Tibial artery (tissue), 4 donors: ENCODE measurements around the gene RARG.

ENCODE experiments used
- DNase-seq, 2 donors: peaks; one replicate each; pipeline ENCODE4 v3.0.0-alpha.2; 2019
- H3K27ac ChIP-seq, 2 donors: fragments of 200-600 bp; sonication (generic) in 1 of 2; 1 replicate in 1 of 2; 2 replicates in 1 of 2; pipeline ENCODE4 v1.5.1; 2018 to 2019; ENCODE audit warnings: mild to moderate bottlenecking in 1 of 2
- H3K27me3 ChIP-seq, 2 donors: fragments of 200-600 bp; sonication (generic) in 1 of 2; one replicate each; pipeline versions ENCODE4 v1.5.1 to v1.6.0; 2016 to 2019
- H3K36me3 ChIP-seq, 3 donors: fragments of 200-600 bp; sonication (generic) in 2 of 3; one replicate each; pipeline ENCODE4 v1.5.1; 2016 to 2019; ENCODE audit warnings: mild to moderate bottlenecking in 2 of 3
- H3K4me1 ChIP-seq, 4 donors: fragments of 200-600 bp; sonication (generic) in 2 of 4; 1 replicate in 3 of 4; 2 replicates in 1 of 4; pipeline ENCODE4 v1.5.1; 2016 to 2019
- H3K4me3 ChIP-seq, 2 donors: fragments of 200-600 bp; sonication (generic) in 1 of 2; 1 replicate in 1 of 2; 2 replicates in 1 of 2; pipeline ENCODE4 v1.5.1; 2018 to 2019; ENCODE audit warnings: mild to moderate bottlenecking in 2 of 2
- H3K9me3 ChIP-seq, 3 donors: fragments of 200-600 bp; sonication (generic) in 1 of 3; one replicate each; pipeline ENCODE4 v1.5.1; 2016 to 2019
- intact Hi-C: fragments of 100-400 bp; cut with DNase I; formaldehyde crosslinking; loops from one replicate; pipeline ENCODE4 v1.15.0; 2023; ENCODE audit warnings: low total_unique reads
- TF ChIP-seq, protein P1 (sequence below), 2 experiments: fragments of 200-600 bp in 1 of 2; fragments of 450-650 bp in 1 of 2; IDR thresholded peaks; one replicate each; pipeline ENCODE4 v1.5.1; 2017 to 2019; ENCODE audit warnings: antibody characterized with exemption in 2 of 2, mild to moderate bottlenecking in 1 of 2, moderate library complexity in 1 of 2

RARG gene

GRCh38 chr12:53174881-53175491, 57.0 kb downstream of the RARG start:
- H3K27ac ChIP-seq = no peak overlapping the region
- H3K27me3 ChIP-seq = no peaks in the 10 kb centered on the region
- H3K4me3 ChIP-seq = no peak overlapping the region
- peaks cover 0 to 26% (median 6%) of the 10 kb centered on the region in 4 donors for H3K4me1 ChIP-seq
- intact Hi-C loops = no loop called here
- TF ChIP-seq, protein P1, sequence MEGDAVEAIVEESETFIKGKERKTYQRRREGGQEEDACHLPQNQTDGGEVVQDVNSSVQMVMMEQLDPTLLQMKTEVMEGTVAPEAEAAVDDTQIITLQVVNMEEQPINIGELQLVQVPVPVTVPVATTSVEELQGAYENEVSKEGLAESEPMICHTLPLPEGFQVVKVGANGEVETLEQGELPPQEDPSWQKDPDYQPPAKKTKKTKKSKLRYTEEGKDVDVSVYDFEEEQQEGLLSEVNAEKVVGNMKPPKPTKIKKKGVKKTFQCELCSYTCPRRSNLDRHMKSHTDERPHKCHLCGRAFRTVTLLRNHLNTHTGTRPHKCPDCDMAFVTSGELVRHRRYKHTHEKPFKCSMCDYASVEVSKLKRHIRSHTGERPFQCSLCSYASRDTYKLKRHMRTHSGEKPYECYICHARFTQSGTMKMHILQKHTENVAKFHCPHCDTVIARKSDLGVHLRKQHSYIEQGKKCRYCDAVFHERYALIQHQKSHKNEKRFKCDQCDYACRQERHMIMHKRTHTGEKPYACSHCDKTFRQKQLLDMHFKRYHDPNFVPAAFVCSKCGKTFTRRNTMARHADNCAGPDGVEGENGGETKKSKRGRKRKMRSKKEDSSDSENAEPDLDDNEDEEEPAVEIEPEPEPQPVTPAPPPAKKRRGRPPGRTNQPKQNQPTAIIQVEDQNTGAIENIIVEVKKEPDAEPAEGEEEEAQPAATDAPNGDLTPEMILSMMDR (IDR thresholded peaks at IDR 0.05) = no peak
- DNase-seq = peak in 1 of 2 donors; percentile 40
- H3K36me3 ChIP-seq = peaks cover 21 to 33% (median 24%) of the 10 kb centered on the region in 3 donors
- H3K9me3 ChIP-seq = no peaks in the 10 kb centered on the region

DNA sequence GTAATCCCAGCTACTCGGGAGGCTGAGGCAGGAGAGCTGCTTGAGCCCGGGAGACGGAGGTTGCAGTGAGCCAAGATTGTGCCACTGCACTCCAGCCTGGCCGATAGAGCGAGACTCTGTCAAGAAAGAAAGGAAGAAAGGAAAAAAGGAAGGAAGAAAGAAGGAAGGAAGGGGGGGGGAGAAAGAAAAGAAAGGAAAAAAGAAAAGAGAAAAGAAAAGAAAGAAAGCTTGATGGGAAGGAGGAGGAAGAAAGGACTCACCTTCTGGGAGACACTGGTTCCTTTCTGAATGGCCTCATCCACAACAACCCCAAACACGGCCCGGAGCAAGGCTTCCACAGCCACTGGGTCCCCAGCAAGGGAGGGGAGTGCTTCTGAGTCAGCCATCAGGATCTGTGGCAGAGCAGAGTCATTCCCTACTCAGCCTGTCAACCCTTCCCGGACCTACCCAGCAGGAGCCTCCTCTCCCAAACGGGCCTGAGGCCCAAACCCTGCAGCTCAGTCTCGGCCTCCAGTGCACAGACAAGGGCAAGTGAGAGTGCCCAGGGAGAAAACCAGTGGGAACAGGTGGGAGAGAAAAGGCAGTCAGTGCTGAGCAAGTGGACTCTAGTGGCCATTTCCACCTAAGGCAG, 58.8 kb downstream of the RARG start:
- DNase-seq = peak in 1 of 2 donors; percentile 41
- H3K4me1 ChIP-seq = peaks cover 0 to 20% (median 0%) of the 10 kb centered on the region in 4 donors
- peaks cover 27 to 48% (median 29%) of the 10 kb centered on the region in 3 donors for H3K36me3 ChIP-seq
- no peak overlapping the region for H3K4me3 ChIP-seq
- no peaks in the 10 kb centered on the region for H3K9me3 ChIP-seq
- no peak overlapping the region for H3K27ac ChIP-seq
- TF ChIP-seq, protein P1 (IDR thresholded peaks at IDR 0.05) = no peak
- no peaks in the 10 kb centered on the region for H3K27me3 ChIP-seq
- intact Hi-C loops = no loop called here

- Histone ChIP-seq H3K4me3 (no peak overlapping the region), H3K27me3 (no peaks in the 10 kb centered on the region), H3K27ac (no peak overlapping the region), H3K36me3 (peaks cover 27 to 56% (median 32%) of the 10 kb centered on the region in 3 donors), H3K4me1 (peaks cover 0 to 20% (median 0%) of the 10 kb centered on the region in 4 donors), H3K9me3 (no peaks in the 10 kb centered on the region)
- no peak for DNase-seq
- TF ChIP-seq, protein P1 (IDR thresholded peaks at IDR 0.05) = no peak
- intact Hi-C loops = no loop called here
Measured at GRCh38 chr12:53172352-53172751, 59.7 kb downstream of the RARG start.

DNA sequence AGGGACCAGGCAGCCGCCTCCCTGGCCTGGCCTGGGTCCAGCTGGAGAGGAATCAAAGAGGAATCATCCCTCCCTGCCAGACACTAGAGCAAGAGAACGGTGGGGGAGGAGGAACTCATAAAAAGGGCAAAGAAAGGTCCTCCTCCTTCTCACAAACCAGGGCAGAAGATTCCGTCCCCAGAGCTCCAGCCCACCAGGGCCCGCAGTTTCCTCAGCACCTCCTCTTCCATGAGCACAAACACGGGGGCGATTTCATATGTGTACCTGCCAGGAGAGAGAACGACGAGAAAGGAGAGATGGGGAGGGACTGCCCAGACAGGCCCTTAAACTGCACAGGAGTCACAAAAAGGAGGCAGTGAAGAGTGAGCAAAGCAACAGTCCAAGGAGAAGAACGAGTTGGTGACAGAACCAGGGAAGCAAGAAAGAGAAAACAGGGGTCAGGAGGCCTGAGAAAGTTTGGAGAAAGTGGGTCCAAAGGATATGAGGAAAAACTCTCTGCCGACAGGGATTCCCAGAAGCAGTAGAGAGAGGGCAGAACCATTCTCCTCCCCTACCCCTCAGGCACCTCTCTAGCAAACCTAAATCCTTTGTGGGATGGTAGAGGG, 60.2 kb downstream of the RARG start:
- no peaks in the 10 kb centered on the region for H3K27me3 ChIP-seq
- intact Hi-C loops = no loop called here
- peaks cover 27 to 61% (median 33%) of the 10 kb centered on the region in 3 donors for H3K36me3 ChIP-seq
- no peaks in the 10 kb centered on the region for H3K9me3 ChIP-seq
- peaks cover 0 to 20% (median 0%) of the 10 kb centered on the region in 4 donors for H3K4me1 ChIP-seq
- no peak overlapping the region for H3K4me3 ChIP-seq
- H3K27ac ChIP-seq = no peak overlapping the region
- DNase-seq = no peak
- TF ChIP-seq, protein P1 (IDR thresholded peaks at IDR 0.05) = no peak

GRCh38 chr12:53170876-53171724, 60.9 kb downstream of the RARG start:
- Histone ChIP-seq H3K36me3 (peaks cover 27 to 69% (median 38%) of the 10 kb centered on the region in 3 donors), H3K9me3 (no peaks in the 10 kb centered on the region), H3K27me3 (no peaks in the 10 kb centered on the region), H3K4me3 (no peak overlapping the region), H3K4me1 (peaks cover 0 to 20% (median 0%) of the 10 kb centered on the region in 4 donors), H3K27ac (no peak overlapping the region)
- intact Hi-C loops = no loop called here
- no peak for DNase-seq
- TF ChIP-seq, protein P1 (IDR thresholded peaks at IDR 0.05) = no peak
